Occipital lobe (tissue), 2 donors: ENCODE data around the gene SDR42E2. TPM values are rescaled to one million over a fixed set of nuclear protein-coding genes. Genes with fewer than 3 reads are reported as not detected.
"Not testable (repeated sequence)": the region's sequence is repeated elsewhere in the genome, so short reads cannot be mapped to it uniquely, and the experiment has no call there.

ENCODE experiments used
- DNase-seq: peaks from one replicate; lab custom pipeline; 2025; lab: John Stamatoyannopoulos, UW
- total RNA-seq: library from RNA; depleted of rRNA; stranded (reverse); fragments of >200 nt; gene quantifications from one replicate; pipeline ENCODE4 v1.2.3, GENCODE V29; 2014

The SDR42E2 gene
- total RNA-seq: not detected

GRCh38 chr16:22161999-22162655, at the start of gene SDR42E2:
TSS of gene SDR42E2 (plus strand) at chr16:22162506. CDS start at chr16:22165583, 3,077 bp downstream.
- DNase-seq: no peak

GRCh38 chr16:22116095-22116700, 46.1 kb upstream of the SDR42E2 start:
- DNase-seq: no peak

DNA sequence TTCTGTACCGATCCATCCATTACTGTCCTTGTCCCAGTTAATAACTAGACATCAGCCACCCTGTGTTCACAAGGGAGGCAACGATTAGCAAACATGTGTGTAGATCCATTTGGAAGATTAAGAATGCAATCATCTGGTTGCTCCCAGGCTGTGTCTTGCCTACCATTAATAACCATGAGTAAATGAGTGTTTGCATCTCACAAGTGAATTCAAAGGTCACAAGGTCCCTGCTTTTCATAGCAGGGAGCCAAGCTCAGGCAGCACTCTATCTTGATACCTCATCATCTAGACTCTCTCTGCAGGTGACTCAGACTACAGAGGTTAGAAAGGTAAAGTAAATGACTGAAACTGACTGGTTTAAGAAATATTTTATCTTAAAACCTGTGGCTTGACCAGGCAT, 44.7 kb upstream of the SDR42E2 start:
- no peak for DNase-seq

DNA sequence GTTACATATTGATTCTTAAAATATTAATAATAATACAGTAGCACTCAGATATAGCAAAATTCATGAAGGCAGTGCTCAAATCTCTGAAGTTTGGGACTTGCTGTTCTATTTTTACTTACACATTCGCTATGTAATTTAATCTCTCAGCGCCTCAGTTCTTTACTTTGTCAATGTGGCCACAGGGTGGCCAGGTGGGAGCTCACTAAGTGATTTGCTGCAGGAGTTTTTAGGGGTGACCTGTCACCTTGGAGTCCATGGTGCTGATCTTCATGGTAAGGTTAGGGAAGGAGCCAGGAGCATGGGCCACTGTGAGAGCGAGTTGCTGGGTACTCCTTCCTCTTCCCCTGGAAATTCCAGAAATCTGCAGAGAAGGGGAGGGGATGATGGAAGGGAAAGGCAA, 41.9 kb upstream of the SDR42E2 start:
- no peak for DNase-seq

DNA sequence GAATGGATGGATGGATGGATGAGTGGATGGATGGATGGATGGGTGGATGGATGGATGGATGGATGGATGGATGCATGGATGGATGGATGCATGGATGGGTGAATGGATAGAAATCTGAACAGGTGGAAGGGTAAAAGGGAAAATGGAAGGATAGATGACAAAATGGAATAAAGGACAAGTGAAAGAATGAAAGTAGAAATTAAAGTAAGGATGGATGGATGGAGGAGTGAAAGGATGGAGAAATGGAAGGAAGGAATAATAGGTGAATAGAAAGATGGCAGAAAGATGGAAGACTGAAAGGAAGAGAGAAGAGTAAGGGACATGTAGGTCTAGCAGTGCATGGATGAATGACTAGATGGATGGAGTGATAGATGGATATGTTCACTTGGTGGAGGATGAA, 40.1 kb upstream of the SDR42E2 start:
- DNase-seq: no peak

DNA sequence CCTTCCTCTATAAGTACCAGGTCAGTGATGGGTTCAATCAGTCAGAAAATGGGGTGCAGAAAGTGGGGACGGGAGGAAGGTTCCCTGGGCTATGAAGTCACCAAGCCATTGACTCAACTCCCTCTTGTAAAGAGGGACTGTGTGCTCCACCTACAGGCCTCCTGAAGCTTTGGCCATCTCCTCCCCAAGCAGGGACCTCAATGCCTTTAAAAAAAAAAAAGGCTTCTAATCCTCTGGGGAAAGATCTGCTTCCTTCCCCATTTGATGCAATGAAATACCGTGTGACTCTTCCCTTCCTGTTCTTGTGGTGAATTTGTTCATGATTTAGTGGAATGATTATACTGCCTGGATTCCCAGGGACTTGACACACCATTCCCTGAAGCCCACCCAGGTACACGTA, 39.2 kb upstream of the SDR42E2 start:
- no peak for DNase-seq

DNA sequence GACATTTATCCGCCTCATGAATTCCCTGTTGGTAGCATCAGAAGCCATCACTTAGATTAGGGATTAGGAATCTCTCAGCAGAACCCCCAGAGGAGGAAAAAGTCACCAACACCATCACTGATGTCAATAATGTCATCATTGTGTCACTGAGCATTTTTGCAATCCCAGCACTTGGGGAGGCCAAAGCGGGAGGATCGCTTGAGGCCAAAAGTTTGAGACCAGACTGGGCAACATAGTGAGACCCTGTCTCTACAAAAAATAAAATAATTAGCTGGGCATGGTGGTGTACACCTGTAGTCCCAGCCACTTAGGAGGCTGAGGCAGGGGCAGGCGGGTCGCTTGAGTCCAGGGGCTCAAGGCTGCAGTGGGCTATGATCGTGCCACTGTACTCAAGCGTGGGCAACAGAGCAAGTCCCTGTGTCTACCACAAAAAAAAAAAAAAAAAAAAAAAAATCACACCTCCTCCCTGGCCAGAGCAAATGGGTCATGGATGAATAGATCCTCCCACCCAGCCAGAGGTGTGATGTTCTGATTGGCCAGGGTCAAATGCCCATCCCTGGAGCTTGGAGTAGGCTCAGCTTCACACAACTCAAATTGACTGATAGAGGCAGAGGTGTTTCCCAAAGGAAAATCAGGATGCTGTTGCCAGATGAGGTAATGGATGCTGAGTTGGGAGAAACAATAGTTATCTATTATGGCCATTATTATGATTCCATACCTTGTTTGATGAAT, 38.4 kb upstream of the SDR42E2 start:
- DNase-seq: no peak

GRCh38 chr16:22124583-22125284, 37.6 kb upstream of the SDR42E2 start:
- no peak for DNase-seq

- DNase-seq: no peak
These were observed 36.2 kb upstream of the SDR42E2 start for GRCh38 chr16:22126037-22126558.

DNA sequence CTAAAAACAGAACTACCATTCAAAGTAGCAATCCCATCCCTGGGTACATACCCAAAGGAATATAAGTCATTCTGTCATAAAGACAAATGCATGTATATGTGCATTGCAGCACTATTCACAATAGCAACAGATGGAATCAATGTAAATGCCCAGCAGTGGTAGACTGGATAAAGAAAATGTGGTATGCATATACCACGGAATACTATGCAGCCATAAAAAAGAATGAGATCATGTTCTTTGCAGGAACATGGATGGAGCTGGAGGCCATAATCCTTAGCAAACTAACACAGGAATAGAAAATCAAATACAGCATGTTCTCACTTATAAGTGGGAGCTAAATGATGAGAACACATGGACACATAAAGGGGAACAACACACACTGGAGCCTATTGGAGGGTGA, 33.8 kb upstream of the SDR42E2 start:
- not testable (repeated sequence) for DNase-seq

GRCh38 chr16:22130528-22130927, 31.8 kb upstream of the SDR42E2 start:
- no peak for DNase-seq

- no peak for DNase-seq
These were observed 29.5 kb upstream of the SDR42E2 start for GRCh38 chr16:22132801-22133200.

GRCh38 chr16:22138482-22138881, 23.8 kb upstream of the SDR42E2 start:
- no peak for DNase-seq

GRCh38 chr16:22139008-22139407, 23.3 kb upstream of the SDR42E2 start:
- DNase-seq: no peak

DNA sequence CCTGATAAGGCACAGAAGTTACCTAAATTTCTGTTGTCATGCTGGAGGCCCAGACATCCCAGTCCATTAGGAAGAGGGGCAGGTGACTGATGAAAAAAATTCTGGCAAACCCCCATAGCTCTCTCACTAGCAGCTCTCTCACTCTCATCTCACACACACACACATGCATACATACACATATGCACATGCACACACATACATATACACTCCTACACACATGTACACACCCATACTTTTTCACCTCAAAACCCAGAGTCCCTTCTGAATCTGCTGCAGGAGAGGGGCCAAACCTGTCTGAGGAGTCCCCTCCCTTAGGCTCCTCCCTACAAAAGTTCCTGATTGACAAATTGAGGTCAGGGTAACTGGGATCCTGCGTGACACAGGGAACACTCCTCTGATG, 22.6 kb upstream of the SDR42E2 start:
- no peak for DNase-seq

DNA sequence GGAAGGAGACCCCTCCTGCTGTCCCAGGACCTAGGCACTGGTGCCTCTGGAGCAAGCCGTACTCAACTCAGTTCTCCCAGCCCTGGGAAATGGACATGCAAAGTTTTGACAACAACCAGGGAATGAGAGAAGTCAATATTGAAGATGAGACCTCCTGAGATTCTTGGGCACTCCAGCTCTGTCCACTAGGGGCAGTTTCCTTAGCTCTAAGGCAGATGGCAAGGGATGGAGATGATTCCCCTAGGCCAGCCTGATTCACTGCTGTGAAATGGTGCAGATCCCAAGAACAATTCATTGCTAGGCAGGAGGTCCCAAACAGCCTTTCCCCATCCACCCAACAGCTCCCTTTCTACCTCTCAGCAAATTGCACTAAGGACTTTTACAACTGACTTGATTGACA, 20.5 kb upstream of the SDR42E2 start:
- DNase-seq: no peak

GRCh38 chr16:22144520-22144919, 17.8 kb upstream of the SDR42E2 start:
- no peak for DNase-seq

DNA sequence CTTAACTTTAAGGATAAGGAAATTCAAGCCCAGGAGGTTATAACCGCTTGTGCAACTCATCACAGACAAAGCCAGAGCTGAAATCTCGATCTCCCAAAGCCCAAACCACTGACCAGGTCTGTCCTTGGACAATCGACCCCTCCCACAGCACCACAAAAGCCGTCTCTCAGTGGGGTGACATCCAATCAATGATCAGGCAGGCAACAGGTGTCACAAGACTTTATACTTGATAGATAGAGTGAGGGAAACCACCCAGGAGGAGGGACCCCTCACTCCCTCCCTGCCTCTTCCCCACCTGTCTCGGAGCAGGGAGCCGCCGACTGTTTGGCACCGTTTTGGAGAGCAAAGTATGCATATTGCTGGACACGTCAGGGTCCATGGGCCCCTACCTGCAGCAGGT, 14.5 kb upstream of the SDR42E2 start:
- DNase-seq: no peak

DNA sequence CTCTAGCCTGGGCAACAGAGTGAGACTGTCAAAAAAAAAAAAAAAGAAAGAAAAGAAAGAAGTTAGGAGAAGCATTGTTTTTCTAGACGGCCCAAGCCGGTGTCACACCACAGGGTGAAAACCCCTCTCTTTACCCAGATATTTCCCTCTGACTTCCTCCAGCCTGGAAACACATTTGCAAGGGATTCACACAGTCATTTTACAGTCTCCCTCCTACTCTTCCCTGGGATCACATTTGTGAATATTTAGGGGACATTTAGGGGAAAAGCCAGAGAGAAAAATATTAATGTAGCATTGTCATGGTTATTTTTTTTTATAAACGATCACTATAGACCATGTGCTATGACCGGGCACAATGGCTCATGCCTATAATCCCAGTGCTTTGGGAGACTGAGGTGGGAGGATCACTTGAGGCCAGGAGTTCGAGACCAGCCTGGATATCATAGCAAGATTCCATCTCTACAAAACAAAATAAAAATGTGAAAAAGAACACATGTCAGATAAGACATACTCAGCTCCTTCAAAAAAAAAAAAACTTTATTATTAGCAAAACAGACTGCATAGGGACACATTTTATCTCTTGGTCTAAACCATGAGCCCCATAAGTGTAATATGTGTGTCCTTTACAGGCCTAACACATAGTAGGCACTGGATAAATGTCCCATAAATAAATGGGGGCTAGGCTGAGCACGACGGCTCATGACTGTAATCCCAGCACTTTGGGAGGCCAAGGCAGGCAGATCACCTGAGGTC, 10.9 kb upstream of the SDR42E2 start:
- no peak for DNase-seq

DNA sequence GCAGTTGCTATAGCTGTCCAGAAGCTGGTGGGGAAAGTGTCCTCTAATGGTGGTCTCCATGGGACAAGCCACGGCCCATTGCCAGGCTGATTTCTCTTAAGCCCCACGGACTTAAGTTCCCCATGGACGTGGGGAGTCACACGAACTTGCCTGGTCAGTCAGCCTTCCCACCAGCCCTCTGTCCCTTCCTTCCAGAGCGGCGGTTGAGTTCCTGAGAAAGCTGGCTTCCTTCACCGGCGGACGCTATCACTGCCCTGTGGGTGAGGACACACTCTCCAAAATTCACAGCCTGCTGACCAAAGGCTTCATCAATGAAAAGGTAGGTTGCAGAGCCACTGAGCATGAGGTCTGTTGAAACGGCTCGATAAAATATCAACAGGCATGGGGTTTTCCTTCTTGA, 10.0 kb upstream of the SDR42E2 start:
- DNase-seq: no peak

GRCh38 chr16:22153078-22153477, 9.2 kb upstream of the SDR42E2 start:
- not testable (repeated sequence) for DNase-seq
